ENCODE measurements around the gene MYOT. TPM values are rescaled to one million over a fixed set of nuclear protein-coding genes. Genes with fewer than 3 reads are reported as not detected.
"Not testable (repeated sequence)": the region's sequence is repeated elsewhere in the genome, so short reads cannot be mapped to it uniquely, and the experiment has no call there.

The MYOT gene
- polyA plus RNA-seq, 3 donors, result not detected

DNA sequence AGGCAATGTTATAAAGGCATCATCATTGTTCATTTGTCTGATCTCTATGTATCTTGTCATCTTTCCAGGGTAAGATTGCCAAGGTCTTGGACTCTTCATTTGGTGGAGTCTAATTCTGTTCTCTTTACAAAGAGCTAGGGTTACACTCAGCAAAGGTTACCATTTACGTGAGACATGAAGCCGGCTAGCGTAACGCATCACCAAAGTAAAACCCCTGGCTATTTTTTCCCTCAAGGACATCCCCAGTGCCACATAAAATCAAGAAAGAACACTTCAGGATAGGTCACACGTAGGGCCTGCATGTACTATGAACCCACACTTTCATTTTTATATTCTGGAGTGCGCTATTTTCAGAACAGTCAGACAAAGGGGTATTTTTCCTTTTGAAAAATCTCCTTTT, 20.0 kb upstream of the MYOT start:
- Mint-ChIP-seq H3K27ac (no peak overlapping the region), H3K9me3 (peaks cover 0 to 3% (median 0%) of the 10 kb centered on the region in 7 donors), H3K36me3 (peaks cover 0 to 2% of the 10 kb centered on the region in 2 donors), H3K4me3 (no peak overlapping the region), H3K4me1 (peaks cover 1% of the 10 kb centered on the region), H3K27me3 (ENCODE audit: low read depth in 3 of 3) (peaks cover 0 to 3% (median 0%) of the 10 kb centered on the region in 3 donors)
- TF ChIP-seq, protein P1, sequence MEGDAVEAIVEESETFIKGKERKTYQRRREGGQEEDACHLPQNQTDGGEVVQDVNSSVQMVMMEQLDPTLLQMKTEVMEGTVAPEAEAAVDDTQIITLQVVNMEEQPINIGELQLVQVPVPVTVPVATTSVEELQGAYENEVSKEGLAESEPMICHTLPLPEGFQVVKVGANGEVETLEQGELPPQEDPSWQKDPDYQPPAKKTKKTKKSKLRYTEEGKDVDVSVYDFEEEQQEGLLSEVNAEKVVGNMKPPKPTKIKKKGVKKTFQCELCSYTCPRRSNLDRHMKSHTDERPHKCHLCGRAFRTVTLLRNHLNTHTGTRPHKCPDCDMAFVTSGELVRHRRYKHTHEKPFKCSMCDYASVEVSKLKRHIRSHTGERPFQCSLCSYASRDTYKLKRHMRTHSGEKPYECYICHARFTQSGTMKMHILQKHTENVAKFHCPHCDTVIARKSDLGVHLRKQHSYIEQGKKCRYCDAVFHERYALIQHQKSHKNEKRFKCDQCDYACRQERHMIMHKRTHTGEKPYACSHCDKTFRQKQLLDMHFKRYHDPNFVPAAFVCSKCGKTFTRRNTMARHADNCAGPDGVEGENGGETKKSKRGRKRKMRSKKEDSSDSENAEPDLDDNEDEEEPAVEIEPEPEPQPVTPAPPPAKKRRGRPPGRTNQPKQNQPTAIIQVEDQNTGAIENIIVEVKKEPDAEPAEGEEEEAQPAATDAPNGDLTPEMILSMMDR (IDR thresholded peaks at IDR 0.05), result no peak
- H3K27me3 ChIP-seq (ENCODE audit: control insufficient read depth in 2 of 2, insufficient read depth in 2 of 2, low read length in 2 of 2), result no peaks in the 10 kb centered on the region
- no peak overlapping the region for H3K4me3 ChIP-seq (replicated peaks in 1 of 3; ENCODE audit: low read depth in 2 of 3, low read length in 3 of 3)
- no peaks in the 10 kb centered on the region for H3K4me1 ChIP-seq (ENCODE audit: control insufficient read depth in 1 of 2, insufficient read depth in 2 of 2, low read length in 2 of 2)
- no peak overlapping the region for H3K9ac ChIP-seq (ENCODE audit: insufficient read depth, low read length, poor library complexity, severe bottlenecking)
- DNase-seq, result no peak
- no peaks in the 10 kb centered on the region for H4K20me1 ChIP-seq (ENCODE audit: insufficient read depth, low read length)
- H3K4me2 ChIP-seq (replicated peaks; ENCODE audit: extremely low read depth, low read length, poor library complexity, severe bottlenecking), result no peak overlapping the region
- 93% methylated on average over 4 of the region's 6 CpGs for WGBS (ENCODE audit: insufficient coverage)
- intact Hi-C loops (cut with micrococcal nuclease), result no loop called here
- H3K36me3 ChIP-seq (replicated peaks in 1 of 2; ENCODE audit: control insufficient read depth in 1 of 2, insufficient read depth in 2 of 2, low read length in 2 of 2), result no peaks in the 10 kb centered on the region
- H3K79me2 ChIP-seq (ENCODE audit: insufficient read depth, low read length), result no peaks in the 10 kb centered on the region
- H3K9me3 ChIP-seq (replicated peaks in 1 of 2; ENCODE audit: control insufficient read depth in 1 of 2, insufficient read depth in 1 of 2, low read length in 2 of 2), result no peaks in the 10 kb centered on the region
- H3K27ac ChIP-seq (ENCODE audit: low read depth in 1 of 2, low read length in 2 of 2), result no peak overlapping the region
- H2AFZ ChIP-seq (ENCODE audit: insufficient read depth, low read depth, low read length, poor library complexity, severe bottlenecking), result no peak overlapping the region

DNA sequence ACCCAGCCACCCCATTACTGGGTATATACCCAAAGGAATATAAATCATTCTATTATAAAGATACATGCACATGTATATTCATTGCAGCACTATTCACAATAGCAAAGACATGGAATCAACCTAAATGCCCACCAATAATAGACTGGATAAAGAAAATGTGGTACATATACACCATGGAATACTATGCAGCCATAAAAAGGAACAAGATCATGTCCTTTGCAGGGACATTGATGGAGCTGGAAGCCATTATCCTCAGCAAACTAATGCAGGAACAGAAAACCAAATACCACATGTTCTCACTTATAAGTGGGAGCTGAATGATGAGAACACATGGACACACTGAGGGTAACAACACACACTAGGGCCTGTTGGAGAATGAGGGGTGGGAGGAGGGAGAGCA, 14.5 kb upstream of the MYOT start:
- H3K9ac ChIP-seq (ENCODE audit: insufficient read depth, low read length, poor library complexity, severe bottlenecking); H3K27ac Mint-ChIP-seq; H3K4me1 Mint-ChIP-seq; H3K4me2 ChIP-seq (replicated peaks; ENCODE audit: extremely low read depth, low read length, poor library complexity, severe bottlenecking); H3K27ac ChIP-seq (ENCODE audit: low read depth in 1 of 2, low read length in 2 of 2); H3K4me3 ChIP-seq (replicated peaks in 1 of 3; ENCODE audit: low read depth in 2 of 3, low read length in 3 of 3); H2AFZ ChIP-seq (ENCODE audit: insufficient read depth, low read depth, low read length, poor library complexity, severe bottlenecking); H3K9me3 Mint-ChIP-seq; H3K36me3 ChIP-seq (replicated peaks in 1 of 2; ENCODE audit: control insufficient read depth in 1 of 2, insufficient read depth in 2 of 2, low read length in 2 of 2); H3K27me3 Mint-ChIP-seq (ENCODE audit: low read depth in 3 of 3); H3K36me3 Mint-ChIP-seq; H3K79me2 ChIP-seq (ENCODE audit: insufficient read depth, low read length); H3K9me3 ChIP-seq (replicated peaks in 1 of 2; ENCODE audit: control insufficient read depth in 1 of 2, insufficient read depth in 1 of 2, low read length in 2 of 2); H3K4me3 Mint-ChIP-seq; H3K4me1 ChIP-seq (ENCODE audit: control insufficient read depth in 1 of 2, insufficient read depth in 2 of 2, low read length in 2 of 2); H4K20me1 ChIP-seq (ENCODE audit: insufficient read depth, low read length); H3K27me3 ChIP-seq (ENCODE audit: control insufficient read depth in 2 of 2, insufficient read depth in 2 of 2, low read length in 2 of 2); DNase-seq; intact Hi-C loops (cut with micrococcal nuclease): not testable (repeated sequence)

Data from CD14-positive monocyte (primary cell).